RWPE1 (cell line): ENCODE measurements around the gene CDK15.
"Not testable (repeated sequence)": the region's sequence is repeated elsewhere in the genome, so short reads cannot be mapped to it uniquely, and the experiment has no call there.

ENCODE experiments used
- CTCF ChIA-PET: fragments of 350-600 bp; sonication (Branson Sonifier 250); formaldehyde crosslinking; extraction: SDS; loops from one replicate; lab custom pipeline; 2021; lab: Yijun Ruan, JAX
- POLR2A ChIA-PET: fragments of 400-600 bp; formaldehyde crosslinking; extraction: SDS; loops from one replicate; lab custom pipeline; 2020; ENCODE audit warnings: antibody characterized with exemption; ENCODE audit not compliant: low non-redundant PET; lab: Yijun Ruan, JAX
- DNase-seq: peaks from one replicate; pipeline ENCODE4 v3.0.0; 2012; ENCODE audit warnings: low spot score
- H3K27ac ChIP-seq: fragments of 450-650 bp; 2 replicates; pipeline ENCODE4 v1.5.1; 2017
- TF ChIP-seq, protein P1 (sequence below): fragments of 450-650 bp; conservative IDR thresholded peaks from 2 replicates; pipeline ENCODE4 v1.5.1; 2017; ENCODE audit warnings: low read depth, mild to moderate bottlenecking

Gene CDK15

DNA sequence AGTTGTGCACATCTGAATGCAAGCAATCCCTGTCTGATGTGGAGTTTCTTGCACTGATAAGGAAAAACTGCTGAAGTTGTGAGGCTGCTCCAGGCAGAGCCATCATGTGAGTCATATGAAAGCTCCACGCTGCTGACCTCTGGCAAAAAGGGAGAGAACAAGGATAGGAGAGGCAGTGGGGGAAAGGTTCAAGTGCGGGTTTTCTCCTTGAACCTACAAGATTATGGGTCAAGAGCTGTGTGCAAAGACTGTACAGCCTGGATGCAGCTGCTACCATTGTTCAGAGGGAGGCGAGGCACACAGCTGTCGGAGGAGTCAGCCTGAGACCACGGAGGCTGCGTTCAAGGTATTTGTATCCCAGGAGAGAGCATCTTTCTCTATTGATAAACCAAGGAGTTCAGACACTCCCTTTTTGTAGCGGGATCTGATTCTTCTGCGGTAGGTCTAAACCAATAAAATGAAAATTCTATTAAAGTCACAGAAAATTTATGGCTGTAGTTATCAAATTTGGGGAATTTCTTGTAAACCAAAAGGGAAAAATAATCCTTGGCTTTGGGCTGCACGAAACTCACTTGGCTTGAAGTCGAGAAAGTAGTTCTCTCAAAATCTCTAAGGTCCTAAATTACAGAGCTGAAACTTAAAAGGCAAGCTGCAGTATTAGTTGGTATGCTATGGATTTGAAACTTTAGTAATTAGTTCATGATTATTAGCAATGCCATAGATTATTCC lies at the start of gene CDK15:
Gene CDK15, plus strand, starts transcription at position 96 of the 729 bp plus-strand sequence. Its CDS starts 128 bp downstream, at position 224.
- no peak for DNase-seq
- H3K27ac ChIP-seq: no peak within 1 kb of the TSS
- ChIA-PET CTCF (interaction anchor here (0.6 to 0.7 kb wide), 2 partner anchors 71 to 782 kb away, joined by 3 to 10 read pairs; no protein-coding TSS in a partner anchor), POLR2A (no interaction called here)
- TF ChIP-seq, protein P1, sequence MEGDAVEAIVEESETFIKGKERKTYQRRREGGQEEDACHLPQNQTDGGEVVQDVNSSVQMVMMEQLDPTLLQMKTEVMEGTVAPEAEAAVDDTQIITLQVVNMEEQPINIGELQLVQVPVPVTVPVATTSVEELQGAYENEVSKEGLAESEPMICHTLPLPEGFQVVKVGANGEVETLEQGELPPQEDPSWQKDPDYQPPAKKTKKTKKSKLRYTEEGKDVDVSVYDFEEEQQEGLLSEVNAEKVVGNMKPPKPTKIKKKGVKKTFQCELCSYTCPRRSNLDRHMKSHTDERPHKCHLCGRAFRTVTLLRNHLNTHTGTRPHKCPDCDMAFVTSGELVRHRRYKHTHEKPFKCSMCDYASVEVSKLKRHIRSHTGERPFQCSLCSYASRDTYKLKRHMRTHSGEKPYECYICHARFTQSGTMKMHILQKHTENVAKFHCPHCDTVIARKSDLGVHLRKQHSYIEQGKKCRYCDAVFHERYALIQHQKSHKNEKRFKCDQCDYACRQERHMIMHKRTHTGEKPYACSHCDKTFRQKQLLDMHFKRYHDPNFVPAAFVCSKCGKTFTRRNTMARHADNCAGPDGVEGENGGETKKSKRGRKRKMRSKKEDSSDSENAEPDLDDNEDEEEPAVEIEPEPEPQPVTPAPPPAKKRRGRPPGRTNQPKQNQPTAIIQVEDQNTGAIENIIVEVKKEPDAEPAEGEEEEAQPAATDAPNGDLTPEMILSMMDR: no peak

DNA sequence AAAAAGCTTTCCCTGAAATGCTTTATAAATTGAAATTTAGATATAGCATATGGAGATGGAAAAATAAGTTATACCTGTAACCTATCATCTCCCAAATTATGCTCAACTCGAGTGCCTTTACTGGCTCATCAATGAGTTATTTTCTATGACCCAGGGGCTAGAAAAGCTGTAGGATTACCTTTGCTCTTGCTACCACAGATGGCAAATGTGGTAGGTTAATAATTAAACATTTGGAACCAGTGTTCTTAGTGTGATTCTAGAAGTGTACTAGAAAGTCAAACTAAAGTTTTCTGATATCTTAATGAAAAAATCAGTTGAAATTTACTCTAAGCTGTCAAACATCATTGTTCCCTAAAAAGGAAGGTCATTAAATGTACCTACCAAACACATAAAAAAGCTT lies 48.1 kb upstream of the CDK15 start:
- TF ChIP-seq, protein P1: no peak
- DNase-seq: no peak
- ChIA-PET POLR2A (no interaction called here), CTCF (no interaction called here)
- H3K27ac ChIP-seq: no peak overlapping the region

DNA sequence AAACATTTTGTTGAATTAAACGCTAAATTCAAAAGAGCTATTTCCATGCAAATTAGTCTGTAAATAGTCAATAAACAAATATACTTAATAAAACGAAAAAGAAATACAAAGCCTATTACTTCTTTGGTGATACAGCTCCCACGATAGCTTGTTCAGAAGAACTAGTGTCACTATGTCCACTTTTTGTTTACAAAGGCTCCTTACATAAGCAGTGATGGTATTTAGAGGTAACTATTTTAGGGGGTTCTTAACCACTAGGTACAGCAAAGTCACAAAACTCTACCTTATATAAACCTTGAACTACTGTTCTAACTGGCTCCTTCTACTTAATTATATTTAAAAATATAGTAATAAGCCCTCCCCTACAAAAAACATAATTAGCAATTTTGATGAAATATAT lies 47.5 kb upstream of the CDK15 start:
- H3K27ac ChIP-seq: no peak overlapping the region
- ChIA-PET CTCF (no interaction called here), POLR2A (interaction anchor here (0.7 kb wide), 1 partner anchor 17 kb away, joined by 3 read pairs; no protein-coding TSS in a partner anchor)

DNA sequence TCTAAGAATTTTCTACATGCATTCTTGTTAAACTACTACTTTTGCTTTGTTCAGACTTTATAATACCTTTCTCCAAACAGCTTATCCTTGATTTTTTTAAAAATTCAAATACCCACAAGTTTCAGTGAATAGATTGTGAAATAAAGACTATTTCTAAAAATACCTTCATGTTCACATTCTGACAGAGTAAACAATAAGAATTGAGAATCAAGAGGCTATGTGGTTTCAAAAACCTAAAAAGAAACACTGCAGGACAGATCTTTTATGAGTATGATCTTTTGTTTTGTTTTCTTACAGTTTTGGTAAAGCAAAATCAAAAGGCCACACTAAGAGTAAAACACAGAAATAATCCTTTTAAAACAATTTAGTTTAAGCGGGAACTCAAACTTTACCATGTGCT lies 46.8 kb upstream of the CDK15 start:
- no peak overlapping the region for H3K27ac ChIP-seq
- POLR2A ChIA-PET: no interaction called here
- TF ChIP-seq, protein P1: no peak
- CTCF ChIA-PET: no interaction called here
- no peak for DNase-seq

More for the DNA sequence above, 47.5 kb upstream of the CDK15 start:
- TF ChIP-seq, protein P1: no peak
- no peak for DNase-seq

DNA sequence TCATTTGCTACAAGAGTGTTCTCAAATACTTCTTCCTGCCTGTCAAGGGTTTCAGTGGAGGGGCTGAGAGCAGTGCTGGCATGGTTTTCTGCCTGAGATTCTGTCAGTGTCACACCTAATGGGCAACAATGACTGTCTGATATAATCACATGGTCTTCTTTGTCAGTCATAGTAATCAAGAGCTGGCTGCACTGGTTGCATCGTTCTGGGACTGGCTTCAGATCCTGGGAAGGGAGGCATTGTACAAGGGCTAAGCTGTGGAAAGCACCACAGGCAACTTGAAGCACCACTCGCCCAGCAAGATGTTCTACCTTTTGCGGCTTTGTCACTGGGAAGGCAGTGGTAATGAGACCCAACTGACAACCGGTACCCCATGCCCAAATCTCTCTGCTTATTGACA lies 45.2 kb upstream of the CDK15 start:
- H3K27ac ChIP-seq: no peak overlapping the region

DNA sequence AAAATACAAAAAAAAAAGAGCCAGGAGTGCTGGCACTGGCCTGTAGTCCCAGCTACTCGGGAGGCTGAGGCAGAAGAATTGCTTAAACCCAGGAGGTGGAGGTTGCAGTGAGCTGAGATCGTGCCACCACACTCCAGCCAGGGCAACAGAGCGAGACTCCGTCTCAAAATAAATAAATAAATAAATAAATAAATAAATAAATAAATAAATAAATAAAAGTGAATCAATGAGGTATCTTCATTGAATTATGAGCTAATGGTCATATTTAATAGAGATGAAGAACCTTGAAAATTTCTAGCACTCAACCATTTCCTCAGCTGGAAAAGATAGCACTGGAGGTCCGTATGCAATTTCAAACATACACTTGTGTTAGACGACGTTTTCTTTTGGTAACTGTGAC lies 41.9 kb upstream of the CDK15 start:
- DNase-seq, POLR2A ChIA-PET, H3K27ac ChIP-seq: not testable (repeated sequence)
- CTCF ChIA-PET: interaction anchor here (1.1 kb wide), 1 partner anchor 50 kb away, joined by 3 read pairs; no protein-coding TSS in a partner anchor

More for the DNA sequence above, 45.2 kb upstream of the CDK15 start:
- POLR2A ChIA-PET: no interaction called here
- no peak for DNase-seq
- CTCF ChIA-PET: no interaction called here
- TF ChIP-seq, protein P1: no peak

DNA sequence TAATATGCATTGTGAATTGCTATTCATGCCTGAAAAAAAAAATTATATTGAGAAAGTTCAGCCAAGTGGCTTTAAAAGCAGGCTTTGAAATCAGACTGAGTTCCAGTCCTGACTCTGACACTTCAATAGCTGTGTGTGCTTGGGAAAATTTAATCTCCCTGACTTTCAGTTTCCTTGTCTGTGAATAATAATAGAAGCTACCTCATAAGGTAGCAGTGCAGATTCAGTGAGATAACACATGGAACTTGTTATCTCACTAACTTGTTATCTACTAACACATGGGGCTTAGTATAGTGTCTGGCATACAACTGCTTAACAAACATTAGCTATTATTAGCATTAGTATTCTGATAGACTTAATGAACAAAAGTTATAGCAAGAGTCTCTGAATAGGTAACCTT lies 40.5 kb upstream of the CDK15 start:
- ChIA-PET POLR2A (no interaction called here), CTCF (interaction anchor here (0.5 kb wide), 1 partner anchor 838 kb away, joined by 5 read pairs; no protein-coding TSS in a partner anchor)
- DNase-seq: no peak
- TF ChIP-seq, protein P1: no peak
- H3K27ac ChIP-seq: no peak overlapping the region
